WTC11 (cell line): Measurements from ENCODE around the gene MARS2. TPM values are rescaled to one million over a fixed set of nuclear protein-coding genes. Genes with fewer than 3 reads are reported as not detected.
"Not testable (repeated sequence)": the region's sequence is repeated elsewhere in the genome, so short reads cannot be mapped to it uniquely, and the experiment has no call there.

Experiments
- ATAC-seq: fragments of 200-7000 bp; cut with Tn5 transposase; 2 replicates; pipeline ENCODE4 v1.10.0; 2021; ENCODE audit warnings: mild to moderate bottlenecking, moderate library complexity
- CTCF ChIA-PET: fragments of 300-600 bp; sonication (Branson Sonifier 250); formaldehyde crosslinking; loops from one replicate; lab custom pipeline; 2021; ENCODE audit warnings: antibody characterized with exemption; lab: Charles Lee
- POLR2A ChIA-PET: fragments of 350-600 bp; sonication (Branson Sonifier 250); formaldehyde crosslinking; loops from one replicate; lab custom pipeline; 2021; ENCODE audit warnings: antibody characterized with exemption; lab: Charles Lee
- DNase-seq: peaks from one replicate; pipeline ENCODE4 v3.0.0; 2021; ENCODE audit warnings: low spot score
- H3K27ac Mint-ChIP-seq: 2 replicates; pipeline ENCODE4 v1.8.0; 2021; ENCODE audit warnings: mixed read lengths
- H3K27me3 Mint-ChIP-seq: 2 replicates; pipeline ENCODE4 v1.8.0; 2021; ENCODE audit warnings: low read depth, mild to moderate bottlenecking, moderate library complexity, mixed read lengths
- H3K36me3 Mint-ChIP-seq: 2 replicates; pipeline ENCODE4 v1.8.0; 2021; ENCODE audit warnings: mixed read lengths
- H3K4me1 Mint-ChIP-seq: 2 replicates; pipeline ENCODE4 v1.8.0; 2022; ENCODE audit warnings: mixed read lengths
- H3K4me3 Mint-ChIP-seq: 2 replicates; pipeline ENCODE4 v1.8.0; 2021; ENCODE audit warnings: mild to moderate bottlenecking, moderate library complexity, mixed read lengths
- H3K9me3 Mint-ChIP-seq: 2 replicates; pipeline ENCODE4 v1.8.0; 2021; ENCODE audit warnings: mixed read lengths
- CBFB ChIP-seq: sonication (generic); formaldehyde crosslinking; IDR thresholded peaks from 2 replicates; pipeline ENCODE4 v1.8.1; 2022; ENCODE audit warnings: mild to moderate bottlenecking, low read depth, missing genetic modification reagents
- CTCF ChIP-seq: fragments of 200-600 bp; IDR thresholded peaks from 2 replicates; pipeline ENCODE4 v1.8.0; 2022; ENCODE audit warnings: antibody characterized with exemption
- ETV6 ChIP-seq: sonication (generic); formaldehyde crosslinking; IDR thresholded peaks from 2 replicates; pipeline ENCODE4 v1.8.1; 2022; ENCODE audit warnings: mild to moderate bottlenecking, missing genetic modification reagents
- HMGA2 ChIP-seq: fragments of 250-450 bp; sonication (Bioruptor Pico); IDR thresholded peaks from 2 replicates; pipeline ENCODE4 v1.4.0; 2021; ENCODE audit warnings: mild to moderate bottlenecking, moderate library complexity
- HMGXB4 ChIP-seq: sonication (generic); formaldehyde crosslinking; IDR thresholded peaks from 2 replicates; pipeline ENCODE4 v1.8.1; 2023; ENCODE audit warnings: mild to moderate bottlenecking, moderate library complexity, missing genetic modification reagents
- JAZF1 ChIP-seq: fragments of 250-450 bp; sonication (Bioruptor Pico); IDR thresholded peaks from 2 replicates; pipeline ENCODE4 v1.9.0; 2021; ENCODE audit warnings: moderate library complexity, mild to moderate bottlenecking, inconsistent platforms
- NR1H2 ChIP-seq: sonication (generic); formaldehyde crosslinking; IDR thresholded peaks from 2 replicates; pipeline ENCODE4 v1.9.0; 2021; ENCODE audit warnings: mild to moderate bottlenecking, moderate library complexity, missing genetic modification reagents
- PRDM15 ChIP-seq: sonication (generic); formaldehyde crosslinking; IDR thresholded peaks from 2 replicates; pipeline ENCODE4 v1.8.0; 2022; ENCODE audit warnings: missing genetic modification reagents
- PREB ChIP-seq: sonication (generic); formaldehyde crosslinking; IDR thresholded peaks from 2 replicates; pipeline ENCODE4 v1.8.1; 2022; ENCODE audit warnings: mild to moderate bottlenecking, missing genetic modification reagents, moderate library complexity, borderline replicate concordance
- SMAD3 ChIP-seq: sonication (generic); formaldehyde crosslinking; IDR thresholded peaks from 2 replicates; pipeline ENCODE4 v1.8.0; 2022; ENCODE audit warnings: missing genetic modification reagents, mild to moderate bottlenecking, borderline replicate concordance
- ZNF396 ChIP-seq: fragments of 250-450 bp; sonication (Bioruptor Pico); IDR thresholded peaks from 2 replicates; pipeline ENCODE4 v1.8.0; 2021; ENCODE audit warnings: mild to moderate bottlenecking, moderate library complexity, borderline replicate concordance
- ZNF671 ChIP-seq: fragments of 250-450 bp; sonication (Bioruptor Pico); IDR thresholded peaks from 2 replicates; pipeline ENCODE4 v1.8.0; 2021; ENCODE audit warnings: mild to moderate bottlenecking
- ZSCAN18 ChIP-seq: fragments of 250-450 bp; sonication (Bioruptor Pico); IDR thresholded peaks from 2 replicates; pipeline ENCODE4 v2.1.2; 2022; ENCODE audit warnings: mild to moderate bottlenecking, moderate library complexity
- total RNA-seq: library from RNA; stranded (reverse); gene quantifications from 3 replicates; pipeline ENCODE4 v1.2.3, GENCODE V29; 2021
- TF ChIP-seq, protein P1 (sequence below): sonication (generic); formaldehyde crosslinking; IDR thresholded peaks from 2 replicates; pipeline ENCODE4 v1.8.0; 2022; ENCODE audit warnings: mild to moderate bottlenecking, missing genetic modification reagents
- TF ChIP-seq, protein P2 (sequence below): sonication (generic); formaldehyde crosslinking; IDR thresholded peaks from 2 replicates; pipeline ENCODE4 v1.8.0; 2023; ENCODE audit warnings: missing genetic modification reagents

Gene MARS2
- total RNA-seq, 1 experiment from 2014 or later, result 32.2 TPM

GRCh38 chr2:197708331-197708730 lies 3.2 kb downstream of the MARS2 start (continued):
- TF ChIP-seq, protein P1, sequence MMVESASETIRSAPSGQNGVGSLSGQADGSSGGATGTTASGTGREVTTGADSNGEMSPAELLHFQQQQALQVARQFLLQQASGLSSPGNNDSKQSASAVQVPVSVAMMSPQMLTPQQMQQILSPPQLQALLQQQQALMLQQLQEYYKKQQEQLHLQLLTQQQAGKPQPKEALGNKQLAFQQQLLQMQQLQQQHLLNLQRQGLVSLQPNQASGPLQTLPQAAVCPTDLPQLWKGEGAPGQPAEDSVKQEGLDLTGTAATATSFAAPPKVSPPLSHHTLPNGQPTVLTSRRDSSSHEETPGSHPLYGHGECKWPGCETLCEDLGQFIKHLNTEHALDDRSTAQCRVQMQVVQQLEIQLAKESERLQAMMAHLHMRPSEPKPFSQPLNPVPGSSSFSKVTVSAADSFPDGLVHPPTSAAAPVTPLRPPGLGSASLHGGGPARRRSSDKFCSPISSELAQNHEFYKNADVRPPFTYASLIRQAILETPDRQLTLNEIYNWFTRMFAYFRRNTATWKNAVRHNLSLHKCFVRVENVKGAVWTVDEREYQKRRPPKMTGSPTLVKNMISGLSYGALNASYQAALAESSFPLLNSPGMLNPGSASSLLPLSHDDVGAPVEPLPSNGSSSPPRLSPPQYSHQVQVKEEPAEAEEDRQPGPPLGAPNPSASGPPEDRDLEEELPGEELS (CRISPR knock-in tag), result no peak
- no peak for TF ChIP-seq JAZF1
- TF ChIP-seq HMGXB4 (CRISPR knock-in tag), result no peak
- TF ChIP-seq ZNF671 (CRISPR knock-in tag), result no peak

GRCh38 chr2:197709140-197709539 lies 4.0 kb downstream of the MARS2 start:
- DNase-seq, H3K9me3 Mint-ChIP-seq, H3K27me3 Mint-ChIP-seq, ATAC-seq, POLR2A ChIA-PET: not testable (repeated sequence)
- Mint-ChIP-seq H3K27ac (peak overlapping the region; percentile 83; the same call in 1 of the 2 replicates), H3K4me3 (peak overlapping the region; percentile 84), H3K4me1 (peaks cover 33% of the 10 kb centered on the region), H3K36me3 (peaks cover 35% of the 10 kb centered on the region)
- CTCF ChIA-PET, result interaction anchor here (0.7 to 0.8 kb wide), 2 partner anchors 9 to 13 kb away, joined by 3 to 5 read pairs; no protein-coding TSS in a partner anchor

DNA sequence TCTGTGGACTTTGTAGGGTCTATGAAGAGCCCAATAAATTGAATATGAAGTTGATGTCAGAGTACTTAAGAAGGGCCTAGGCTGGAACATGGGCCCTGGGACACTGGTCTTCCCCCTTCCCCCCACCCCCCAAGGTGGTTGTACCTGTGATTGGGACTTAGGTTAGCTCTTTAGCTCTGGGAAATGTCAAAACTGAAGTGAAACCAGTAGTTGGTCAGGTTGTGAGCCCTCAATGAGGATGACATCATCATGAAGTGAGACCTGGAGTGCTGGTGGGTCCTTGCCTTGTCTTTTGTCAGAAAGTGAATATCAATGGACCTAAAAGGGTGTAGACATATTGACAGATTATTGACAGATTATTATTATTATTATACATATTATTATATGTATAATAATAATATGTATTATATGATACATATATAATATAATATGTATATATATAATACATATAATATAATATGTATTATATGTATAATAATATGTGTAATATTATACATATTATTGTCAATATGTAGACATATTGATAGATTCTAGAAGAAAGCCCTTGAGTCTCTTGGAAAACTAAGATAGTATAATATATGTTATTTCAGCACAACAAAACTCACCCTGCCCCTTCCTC lies 5.4 kb downstream of the MARS2 start:
- Mint-ChIP-seq H3K9me3 (no peaks in the 10 kb centered on the region), H3K27ac (no peak overlapping the region), H3K4me1 (peaks cover 29% of the 10 kb centered on the region), H3K27me3 (no peaks in the 10 kb centered on the region), H3K4me3 (no peak overlapping the region), H3K36me3 (peaks cover 42% of the 10 kb centered on the region)
- ChIA-PET POLR2A (no interaction called here), CTCF (no interaction called here)
- ATAC-seq (no peak), DNase-seq (no peak)
- TF ChIP-seq SMAD3 (CRISPR knock-in tag) (no peak), ZSCAN18 (CRISPR knock-in tag) (no peak), ZNF396 (CRISPR knock-in tag) (no peak), ETV6 (CRISPR knock-in tag) (no peak), HMGA2 (peak; percentile 93), NR1H2 (CRISPR knock-in tag) (no peak)
- TF ChIP-seq, protein P2, sequence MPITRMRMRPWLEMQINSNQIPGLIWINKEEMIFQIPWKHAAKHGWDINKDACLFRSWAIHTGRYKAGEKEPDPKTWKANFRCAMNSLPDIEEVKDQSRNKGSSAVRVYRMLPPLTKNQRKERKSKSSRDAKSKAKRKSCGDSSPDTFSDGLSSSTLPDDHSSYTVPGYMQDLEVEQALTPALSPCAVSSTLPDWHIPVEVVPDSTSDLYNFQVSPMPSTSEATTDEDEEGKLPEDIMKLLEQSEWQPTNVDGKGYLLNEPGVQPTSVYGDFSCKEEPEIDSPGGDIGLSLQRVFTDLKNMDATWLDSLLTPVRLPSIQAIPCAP (CRISPR knock-in tag), result no peak

GRCh38 chr2:197711578-197711977 lies 6.4 kb downstream of the MARS2 start:
- peaks cover 27% of the 10 kb centered on the region for H3K4me1 Mint-ChIP-seq
- H3K27ac Mint-ChIP-seq, result no peak overlapping the region; the same call in 1 of the 2 replicates
- ATAC-seq (no peak), DNase-seq (no peak)
- no peaks in the 10 kb centered on the region for H3K27me3 Mint-ChIP-seq
- POLR2A ChIA-PET, result no interaction called here
- CTCF ChIA-PET, result no interaction called here
- no peaks in the 10 kb centered on the region for H3K9me3 Mint-ChIP-seq
- no peak overlapping the region for H3K4me3 Mint-ChIP-seq
- peaks cover 43% of the 10 kb centered on the region for H3K36me3 Mint-ChIP-seq
- no peak for TF ChIP-seq PREB
- TF ChIP-seq HMGA2, result no peak
- TF ChIP-seq CBFB (CRISPR knock-in tag), result no peak
- TF ChIP-seq CTCF, result no peak
- TF ChIP-seq PRDM15 (CRISPR knock-in tag), result no peak
